Adipocyte (in vitro differentiated cells): ENCODE measurements around the gene P2RY8.
"Not testable (repeated sequence)": the region's sequence is repeated elsewhere in the genome, so short reads cannot be mapped to it uniquely, and the experiment has no call there.

Source experiments
- DNase-seq: peaks from one replicate; pipeline ENCODE4 v3.0.0-alpha.2; 2015; ENCODE audit warnings: low read depth
- H3K27me3 ChIP-seq: replicated peaks from 2 replicates; pipeline ENCODE4 v1.7.0; 2013; ENCODE audit warnings: mild to moderate bottlenecking, low read length, moderate library complexity; ENCODE audit not compliant: control insufficient read depth, insufficient read depth
- H3K36me3 ChIP-seq: 2 replicates; pipeline ENCODE4 v1.7.0; 2013; ENCODE audit warnings: low read length, mild to moderate bottlenecking, moderate library complexity; ENCODE audit not compliant: control insufficient read depth, insufficient read depth, severe bottlenecking
- H3K4me1 ChIP-seq: 2 replicates; pipeline ENCODE4 v1.7.0; 2013; ENCODE audit warnings: mild to moderate bottlenecking, low read length, moderate library complexity; ENCODE audit not compliant: control insufficient read depth, insufficient read depth
- H3K4me3 ChIP-seq: 2 replicates; pipeline ENCODE4 v1.7.0; 2013; ENCODE audit warnings: mild to moderate bottlenecking, low read length, moderate library complexity
- H3K9ac ChIP-seq: 2 replicates; pipeline ENCODE4 v1.7.0; 2013; ENCODE audit warnings: mild to moderate bottlenecking, low read length, moderate library complexity
- H3K9me3 ChIP-seq: 2 replicates; pipeline ENCODE4 v1.7.0; 2013; ENCODE audit warnings: mild to moderate bottlenecking, low read length, moderate library complexity; ENCODE audit not compliant: control insufficient read depth

The P2RY8 gene

DNA sequence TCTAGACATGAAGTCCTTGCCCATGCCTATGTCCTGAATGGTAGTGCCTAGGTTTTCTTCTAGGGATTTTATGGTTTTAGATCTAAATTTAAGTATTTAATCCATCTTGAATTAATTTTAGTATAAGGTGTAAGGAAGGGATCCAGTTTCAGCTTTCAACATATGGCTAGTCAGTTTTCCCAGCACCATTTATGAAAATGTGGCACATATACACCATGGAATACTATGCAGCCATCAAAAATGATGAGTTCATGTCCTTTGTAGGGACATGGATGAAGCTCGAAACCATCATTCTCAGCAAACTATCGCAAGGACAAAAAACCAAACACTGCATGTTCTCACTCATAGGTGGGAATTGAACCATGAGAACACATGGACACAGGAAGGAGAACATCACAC lies 54.5 kb downstream of the P2RY8 start:
- H3K4me1 ChIP-seq, DNase-seq, H3K36me3 ChIP-seq, H3K9ac ChIP-seq, H3K4me3 ChIP-seq: not testable (repeated sequence)
- peaks cover 11% of the 10 kb centered on the region for H3K9me3 ChIP-seq
- H3K27me3 ChIP-seq = peaks cover 24% of the 10 kb centered on the region

DNA sequence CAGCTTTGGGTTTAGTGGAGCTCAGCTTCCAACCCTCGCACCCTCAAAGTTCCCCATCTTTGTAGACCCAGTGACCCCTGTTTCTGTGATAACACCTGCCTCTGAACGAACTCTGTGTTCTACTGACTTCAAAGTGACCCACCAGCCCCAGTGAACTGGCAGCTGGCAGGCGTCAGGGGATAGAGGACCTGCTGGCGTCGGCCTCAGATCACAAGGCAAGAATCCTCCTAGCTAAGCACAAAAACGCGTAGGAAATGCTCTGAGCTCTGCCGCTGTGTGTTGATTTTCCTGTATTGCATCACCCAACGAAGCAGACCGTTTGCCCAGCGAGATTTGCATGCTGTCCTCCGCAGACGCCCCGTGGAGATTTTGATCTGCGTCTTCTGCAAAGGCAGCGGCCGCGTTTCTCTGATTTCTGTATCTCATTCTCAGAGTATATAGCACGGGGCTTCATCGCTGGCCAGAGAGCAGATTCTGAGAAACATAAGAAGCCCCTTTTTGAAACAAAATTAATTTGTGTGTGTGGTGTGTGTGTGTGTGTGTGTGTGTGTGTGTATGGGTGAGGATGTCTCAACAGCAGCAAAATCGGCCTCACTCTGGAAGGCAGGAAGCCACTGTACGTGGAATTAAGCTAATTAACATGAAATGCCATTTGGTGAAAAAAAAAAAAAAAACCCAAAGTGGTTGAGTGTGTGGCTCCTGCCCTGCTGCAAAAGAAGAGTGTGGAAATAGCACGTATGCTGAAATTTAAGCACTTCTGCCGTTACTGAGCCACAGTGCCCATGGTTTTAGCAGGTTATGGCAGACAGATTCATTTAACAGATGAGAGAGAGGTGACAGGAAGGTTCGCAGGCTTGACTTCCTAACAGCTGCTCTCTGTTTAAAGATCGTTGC lies 55.1 kb downstream of the P2RY8 start:
- peaks cover 11% of the 10 kb centered on the region for H3K9me3 ChIP-seq
- H3K27me3 ChIP-seq = peaks cover 21% of the 10 kb centered on the region
- peak overlapping the region; percentile 65 for H3K9ac ChIP-seq
- H3K4me1 ChIP-seq = peaks cover 7% of the 10 kb centered on the region
- H3K36me3 ChIP-seq = no peaks in the 10 kb centered on the region
- DNase-seq = peak; percentile 84
- H3K4me3 ChIP-seq = peak overlapping the region; percentile 65

DNA sequence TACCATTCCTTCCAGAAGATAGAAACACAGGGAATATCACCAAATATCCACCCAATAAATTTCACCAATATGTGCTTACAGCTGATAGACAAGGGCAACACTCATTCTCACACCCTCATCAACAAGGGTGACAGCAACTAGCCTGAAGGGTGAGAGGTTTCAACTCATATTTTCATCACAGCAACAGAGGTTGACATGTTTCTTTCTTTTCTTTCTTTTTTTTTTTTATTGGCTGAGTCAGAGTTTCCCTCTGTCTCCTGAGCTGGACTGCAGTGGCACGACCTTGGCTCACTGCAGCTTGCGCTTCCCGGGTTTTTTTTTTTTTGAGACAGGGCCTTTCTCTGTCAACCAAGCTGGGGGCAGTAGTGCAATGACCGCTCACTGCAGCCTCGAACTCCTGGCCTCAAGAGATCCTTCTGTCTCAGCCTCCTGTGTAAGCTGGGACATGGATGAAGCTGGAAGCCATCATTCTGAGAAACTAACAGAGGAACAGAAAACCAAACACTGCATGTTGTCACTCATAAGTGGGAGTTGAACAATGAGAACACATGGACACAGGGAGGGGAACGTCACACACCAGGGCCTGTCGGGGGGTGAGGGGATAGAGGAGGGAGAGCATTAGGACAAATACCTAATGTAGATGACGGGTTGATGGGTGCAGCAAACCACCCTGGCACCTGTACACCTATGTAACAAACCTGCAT lies 56.8 kb downstream of the P2RY8 start:
- Histone ChIP-seq H3K9ac (no peak overlapping the region), H3K4me3 (no peak overlapping the region), H3K27me3 (peaks cover 13% of the 10 kb centered on the region), H3K36me3 (no peaks in the 10 kb centered on the region), H3K4me1 (peaks cover 7% of the 10 kb centered on the region), H3K9me3 (peaks cover 9% of the 10 kb centered on the region)
- no peak for DNase-seq

DNA sequence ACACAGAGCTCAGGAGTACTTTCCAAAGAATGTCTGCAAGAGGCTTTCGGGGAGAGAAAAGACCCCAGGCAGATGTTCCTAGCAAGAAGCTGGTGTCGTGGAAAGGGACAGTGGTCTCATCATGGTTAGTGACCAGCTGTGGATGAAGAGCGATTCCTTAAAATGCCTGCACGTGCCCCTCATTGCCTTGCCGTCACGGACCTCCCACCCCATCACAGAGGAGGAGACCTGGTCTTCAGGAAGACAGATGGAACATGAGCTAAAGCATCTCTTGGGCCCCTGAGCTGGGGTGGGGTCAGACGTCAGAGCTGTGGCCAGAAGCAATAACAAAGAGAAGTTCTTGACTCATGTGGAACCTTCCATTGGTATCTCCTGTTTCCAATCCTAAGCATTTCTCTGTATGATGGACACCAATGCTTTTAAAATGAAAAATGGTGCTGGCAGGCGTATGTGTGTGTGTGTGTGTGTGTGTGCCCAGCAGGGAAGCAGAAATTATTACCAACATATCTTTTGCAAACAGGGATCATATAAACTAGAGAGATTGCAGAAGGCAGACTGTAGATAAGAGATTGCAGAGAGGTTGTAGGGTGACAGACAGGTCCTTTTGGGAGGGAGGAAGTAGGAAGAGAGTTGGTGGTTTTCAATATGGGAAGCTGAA lies 59.1 kb downstream of the P2RY8 start:
- Histone ChIP-seq H3K4me1 (peaks cover 7% of the 10 kb centered on the region), H3K4me3 (no peak overlapping the region), H3K36me3 (no peaks in the 10 kb centered on the region), H3K27me3 (peaks cover 4% of the 10 kb centered on the region), H3K9me3 (peaks cover 9% of the 10 kb centered on the region), H3K9ac (no peak overlapping the region)
- DNase-seq = no peak

DNA sequence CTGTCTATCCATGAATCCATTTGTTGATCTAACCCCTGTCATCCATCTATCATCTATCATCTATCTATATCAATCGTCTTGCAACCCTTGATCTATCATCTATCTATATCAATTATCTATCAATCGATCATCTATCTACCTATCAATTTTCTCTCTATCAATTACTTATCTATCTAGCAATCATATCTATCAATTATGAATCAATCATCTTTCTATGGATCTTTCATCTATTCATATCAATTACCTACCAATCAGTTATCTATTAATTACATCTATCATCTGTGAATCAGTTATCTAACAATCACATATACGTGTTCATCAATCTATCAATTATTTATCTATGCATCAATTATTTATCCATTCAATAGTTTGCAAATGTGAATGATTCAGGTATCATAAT lies 59.8 kb downstream of the P2RY8 start:
- H3K9me3 ChIP-seq = peaks cover 9% of the 10 kb centered on the region
- H3K4me1 ChIP-seq = peaks cover 5% of the 10 kb centered on the region
- H3K27me3 ChIP-seq = peaks cover 4% of the 10 kb centered on the region
- H3K36me3 ChIP-seq = no peaks in the 10 kb centered on the region
- no peak overlapping the region for H3K9ac ChIP-seq
- no peak overlapping the region for H3K4me3 ChIP-seq
- DNase-seq = no peak

DNA sequence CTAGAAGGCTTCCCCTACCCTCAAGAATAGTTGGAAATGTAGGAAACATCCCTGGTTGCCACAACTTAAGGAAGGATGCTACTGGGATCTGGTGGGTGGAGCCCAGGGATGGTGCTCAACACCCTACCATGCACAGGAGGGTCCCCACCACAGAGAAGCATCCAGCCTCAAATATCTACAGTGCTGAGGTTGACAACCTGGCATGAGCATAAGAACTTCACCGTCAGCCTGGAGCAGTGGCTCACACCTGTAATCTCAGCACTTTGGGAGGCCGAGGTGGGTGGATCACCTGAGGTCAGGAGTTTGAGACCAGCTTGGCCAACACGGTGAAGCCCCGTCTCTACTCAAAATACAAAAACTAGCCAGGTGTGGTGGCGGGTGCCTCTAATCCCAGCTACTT lies 60.3 kb downstream of the P2RY8 start:
- DNase-seq = no peak
- no peak overlapping the region for H3K4me3 ChIP-seq
- peaks cover 7% of the 10 kb centered on the region for H3K27me3 ChIP-seq

DNA sequence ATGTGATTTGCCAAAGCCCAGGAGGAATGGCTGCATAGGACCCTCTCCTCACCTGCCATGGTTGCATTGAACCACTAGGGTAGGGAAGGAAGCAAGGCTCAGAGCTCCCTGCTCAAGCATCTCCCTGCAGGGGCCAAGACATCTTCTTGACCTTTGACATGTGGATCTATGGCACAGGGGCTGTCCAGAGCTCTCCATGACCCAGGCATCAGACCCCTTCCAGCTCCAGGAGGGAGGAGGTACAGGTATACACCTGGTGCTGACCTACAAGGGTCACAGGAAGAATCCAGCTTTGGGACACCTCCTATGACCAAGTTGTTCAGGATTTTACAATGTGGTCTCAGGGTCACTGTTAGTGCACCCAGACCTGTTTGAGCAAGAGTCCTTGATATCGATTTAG lies 61.1 kb downstream of the P2RY8 start:
- H3K4me3 ChIP-seq = no peak overlapping the region
- peaks cover 9% of the 10 kb centered on the region for H3K27me3 ChIP-seq
- no peak for DNase-seq
- no peaks in the 10 kb centered on the region for H3K36me3 ChIP-seq
- peaks cover 9% of the 10 kb centered on the region for H3K9me3 ChIP-seq
- no peak overlapping the region for H3K9ac ChIP-seq
- no peaks in the 10 kb centered on the region for H3K4me1 ChIP-seq

More for the DNA sequence above, 60.3 kb downstream of the P2RY8 start:
- Histone ChIP-seq H3K9me3 (peaks cover 9% of the 10 kb centered on the region), H3K36me3 (no peaks in the 10 kb centered on the region), H3K4me1 (no peaks in the 10 kb centered on the region), H3K9ac (no peak overlapping the region)

DNA sequence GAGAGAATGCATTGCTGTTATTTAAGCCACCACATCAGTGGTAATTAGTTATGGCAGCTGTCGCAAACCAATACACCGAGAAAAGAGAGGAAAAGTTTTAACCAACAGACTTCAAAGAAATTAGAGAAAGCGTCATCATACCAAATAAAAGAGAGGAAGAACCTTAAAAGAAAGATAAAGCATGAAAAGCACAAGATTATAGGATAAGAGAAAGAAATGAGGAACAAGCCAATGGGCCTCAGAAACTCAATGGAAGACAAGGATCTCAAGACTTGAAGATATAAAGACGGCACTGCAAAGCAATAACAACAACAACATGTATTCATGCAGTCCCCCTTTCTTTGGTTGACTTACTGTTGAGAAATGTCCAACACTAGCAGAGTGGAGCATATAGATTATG lies 61.5 kb downstream of the P2RY8 start:
- Histone ChIP-seq H3K27me3 (peaks cover 10% of the 10 kb centered on the region), H3K9me3 (peaks cover 9% of the 10 kb centered on the region), H3K36me3 (no peaks in the 10 kb centered on the region), H3K9ac (no peak overlapping the region), H3K4me3 (no peak overlapping the region), H3K4me1 (no peaks in the 10 kb centered on the region)
- no peak for DNase-seq

DNA sequence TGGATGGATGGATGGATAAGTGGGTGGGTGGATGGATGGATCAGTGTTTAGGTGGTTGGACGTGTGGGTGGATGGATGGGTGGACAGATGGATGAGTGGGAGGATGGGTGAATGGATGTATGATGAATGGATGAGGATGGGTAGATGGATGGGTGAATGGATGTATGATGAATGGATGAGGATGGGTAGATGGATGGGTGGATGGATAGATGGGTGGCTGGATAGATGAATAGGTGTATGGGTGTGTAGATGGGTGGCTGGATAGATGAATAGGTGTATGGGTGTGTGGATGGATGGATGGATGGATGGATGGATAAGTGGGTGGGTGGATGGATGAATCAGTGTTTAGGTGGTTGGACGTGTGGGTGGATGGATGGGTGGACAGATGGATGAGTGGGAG lies 62.4 kb downstream of the P2RY8 start:
- DNase-seq, H3K36me3 ChIP-seq, H3K9ac ChIP-seq, H3K9me3 ChIP-seq, H3K4me3 ChIP-seq, H3K4me1 ChIP-seq: not testable (repeated sequence)
- peaks cover 11% of the 10 kb centered on the region for H3K27me3 ChIP-seq

DNA sequence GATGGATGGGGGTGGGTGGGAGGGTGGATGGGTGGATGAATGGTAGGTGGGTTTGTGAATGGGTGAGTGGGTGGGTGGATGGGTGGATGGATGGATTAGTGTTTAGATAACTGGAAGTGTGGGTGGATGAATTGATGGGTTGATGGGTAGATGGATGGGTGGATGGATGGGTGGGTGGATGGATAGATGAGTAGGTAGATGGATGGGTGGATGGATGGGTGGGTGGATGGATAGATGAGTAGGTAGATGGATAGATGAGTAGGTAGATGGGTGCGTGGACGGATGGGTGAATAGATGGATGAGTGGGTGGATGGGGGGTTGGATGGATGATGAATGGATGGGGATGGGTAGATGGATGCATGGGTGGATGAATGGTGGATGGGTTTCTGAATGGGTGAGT lies 64.0 kb downstream of the P2RY8 start:
- no peak for DNase-seq
- Histone ChIP-seq H3K9me3 (no peaks in the 10 kb centered on the region), H3K36me3 (no peaks in the 10 kb centered on the region), H3K4me3 (no peak overlapping the region), H3K4me1 (no peaks in the 10 kb centered on the region), H3K9ac (no peak overlapping the region), H3K27me3 (peaks cover 17% of the 10 kb centered on the region)

DNA sequence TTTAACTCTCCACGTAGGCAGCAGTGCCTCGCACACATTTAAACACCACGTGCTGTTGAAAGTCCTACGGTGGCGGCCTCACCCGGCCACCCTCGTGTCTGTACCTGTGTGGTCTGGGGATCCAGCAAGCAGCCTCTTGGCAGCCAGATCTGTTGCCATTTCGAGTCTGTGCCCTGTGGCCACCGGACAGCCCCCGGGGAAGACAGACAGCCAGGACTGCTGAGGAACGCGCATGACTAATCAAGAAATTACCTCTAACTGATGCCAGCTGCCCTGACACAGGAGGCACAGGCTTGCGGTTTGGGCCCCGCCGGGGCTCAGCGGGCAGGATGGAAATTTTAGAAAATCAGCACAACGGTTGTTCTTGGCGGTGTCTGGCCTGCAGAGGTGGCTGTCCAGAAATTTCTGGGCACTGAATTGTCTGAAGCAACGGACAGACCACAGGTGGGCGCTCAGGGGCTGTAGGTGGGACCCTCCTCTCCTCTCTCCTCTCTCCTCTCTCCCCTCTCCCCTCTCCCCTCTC lies 68.7 kb downstream of the P2RY8 start:
- H3K9ac ChIP-seq = no peak overlapping the region
- H3K27me3 ChIP-seq = peaks cover 46% of the 10 kb centered on the region
- DNase-seq = peak; percentile 90
- no peaks in the 10 kb centered on the region for H3K9me3 ChIP-seq
- no peak overlapping the region for H3K4me3 ChIP-seq
- H3K4me1 ChIP-seq = no peaks in the 10 kb centered on the region
- H3K36me3 ChIP-seq = no peaks in the 10 kb centered on the region
